Loucy (cell line): ENCODE results near the gene PLA2G15.

Experiments
- H2AFZ ChIP-seq: fragments of 200-600 bp; sonication (generic); 2 replicates; pipeline ENCODE4 v1.6.0; 2016; ENCODE audit warnings: antibody characterized with exemption, mild to moderate bottlenecking, low read length, moderate library complexity
- H3F3A ChIP-seq: fragments of 200-600 bp; 2 replicates; pipeline ENCODE4 v1.6.0; 2016; ENCODE audit warnings: antibody characterized with exemption, low read depth, mild to moderate bottlenecking
- H3K27me3 ChIP-seq: fragments of 200-600 bp; sonication (generic); 2 replicates; pipeline ENCODE4 v1.6.1; 2014; ENCODE audit warnings: low read length, mild to moderate bottlenecking; ENCODE audit not compliant: insufficient read depth, poor library complexity, severe bottlenecking
- H3K36me3 ChIP-seq: fragments of 200-600 bp; sonication (generic); 2 replicates; pipeline ENCODE4 v1.6.1; 2016; ENCODE audit warnings: low read length; ENCODE audit not compliant: insufficient read depth
- H3K4me1 ChIP-seq: fragments of 200-600 bp; sonication (generic); 2 replicates; pipeline ENCODE4 v1.5.1; 2014; ENCODE audit warnings: low read length, mild to moderate bottlenecking; ENCODE audit not compliant: insufficient read depth, poor library complexity, severe bottlenecking
- H3K4me2 ChIP-seq: fragments of 200-600 bp; sonication (generic); 2 replicates; pipeline ENCODE4 v1.6.0; 2014; ENCODE audit warnings: antibody characterized with exemption, low read length, low read depth, mild to moderate bottlenecking; ENCODE audit not compliant: poor library complexity, severe bottlenecking
- H3K4me3 ChIP-seq: fragments of 200-600 bp; sonication (generic); 2 replicates; pipeline ENCODE4 v1.5.1; 2014; ENCODE audit warnings: low read length, mild to moderate bottlenecking, mixed read lengths; ENCODE audit not compliant: poor library complexity, severe bottlenecking
- H3K79me2 ChIP-seq: fragments of 200-600 bp; sonication (generic); 2 replicates; pipeline ENCODE4 v1.6.1; 2014; ENCODE audit warnings: low read length; ENCODE audit not compliant: insufficient read depth
- H3K9ac ChIP-seq: fragments of 200-600 bp; sonication (generic); 2 replicates; pipeline ENCODE4 v1.6.0; 2014; ENCODE audit warnings: mild to moderate bottlenecking, low read depth, low read length, moderate library complexity; ENCODE audit not compliant: poor library complexity, severe bottlenecking
- H3K9me2 ChIP-seq: fragments of 200-600 bp; sonication (generic); replicated peaks from 2 replicates; pipeline ENCODE4 v1.6.1; 2016; ENCODE audit warnings: low read depth, low read length, mixed read lengths
- H3K9me3 ChIP-seq: fragments of 200-600 bp; sonication (generic); 2 replicates; pipeline ENCODE4 v1.6.1; 2014; ENCODE audit warnings: mild to moderate bottlenecking, antibody characterized with exemption, low read length, low read depth; ENCODE audit not compliant: insufficient read depth
- H4K20me1 ChIP-seq: fragments of 200-600 bp; sonication (generic); 2 replicates; pipeline ENCODE4 v1.6.0; 2014; ENCODE audit warnings: antibody characterized with exemption, low read length, mild to moderate bottlenecking; ENCODE audit not compliant: insufficient read depth, poor library complexity, severe bottlenecking
- EZH2phosphoT487 ChIP-seq: fragments of 200-600 bp; IDR thresholded peaks from 2 replicates; pipeline ENCODE4 v1.6.1; 2018; ENCODE audit warnings: antibody characterized with exemption, mild to moderate bottlenecking, moderate library complexity, borderline replicate concordance
- TF ChIP-seq, protein P1 (sequence below): fragments of 200-600 bp; sonication (generic); conservative IDR thresholded peaks from 2 replicates; pipeline ENCODE4 v1.5.1; 2014; ENCODE audit warnings: mild to moderate bottlenecking, antibody characterized with exemption, low read length

Gene PLA2G15

DNA sequence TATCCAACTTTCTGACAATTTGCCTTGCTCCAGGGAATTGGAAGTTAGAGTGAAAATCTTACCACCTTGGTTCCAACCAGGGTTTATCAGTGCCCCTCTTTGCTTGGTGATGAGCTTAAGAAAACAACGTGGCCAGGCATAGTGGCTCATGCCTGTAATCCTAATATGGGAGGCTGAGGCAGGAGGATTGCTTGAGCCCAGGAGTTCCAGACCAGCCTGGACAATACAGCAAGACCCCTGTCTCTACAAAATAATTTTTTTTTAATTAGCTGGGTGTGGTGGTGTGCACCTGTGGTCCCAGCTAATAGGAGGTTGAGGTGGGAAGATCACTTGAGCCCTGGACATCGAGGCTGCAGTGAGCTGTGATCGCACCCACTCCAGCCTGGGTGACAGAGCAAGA is 40.5 kb downstream of the PLA2G15 start:
- peaks cover 19% of the 10 kb centered on the region for H3F3A ChIP-seq
- peaks cover 55% of the 10 kb centered on the region for H3K79me2 ChIP-seq
- H3K9me2 ChIP-seq: no peaks in the 10 kb centered on the region
- peak overlapping the region; percentile 74 for H3K4me3 ChIP-seq
- H3K27me3 ChIP-seq: no peaks in the 10 kb centered on the region
- peak overlapping the region; percentile 82 for H3K9ac ChIP-seq
- peak overlapping the region; percentile 98 for H3K4me2 ChIP-seq
- H3K4me1 ChIP-seq: peaks cover 75% of the 10 kb centered on the region
- no peak for TF ChIP-seq EZH2phosphoT487
- TF ChIP-seq, protein P1, sequence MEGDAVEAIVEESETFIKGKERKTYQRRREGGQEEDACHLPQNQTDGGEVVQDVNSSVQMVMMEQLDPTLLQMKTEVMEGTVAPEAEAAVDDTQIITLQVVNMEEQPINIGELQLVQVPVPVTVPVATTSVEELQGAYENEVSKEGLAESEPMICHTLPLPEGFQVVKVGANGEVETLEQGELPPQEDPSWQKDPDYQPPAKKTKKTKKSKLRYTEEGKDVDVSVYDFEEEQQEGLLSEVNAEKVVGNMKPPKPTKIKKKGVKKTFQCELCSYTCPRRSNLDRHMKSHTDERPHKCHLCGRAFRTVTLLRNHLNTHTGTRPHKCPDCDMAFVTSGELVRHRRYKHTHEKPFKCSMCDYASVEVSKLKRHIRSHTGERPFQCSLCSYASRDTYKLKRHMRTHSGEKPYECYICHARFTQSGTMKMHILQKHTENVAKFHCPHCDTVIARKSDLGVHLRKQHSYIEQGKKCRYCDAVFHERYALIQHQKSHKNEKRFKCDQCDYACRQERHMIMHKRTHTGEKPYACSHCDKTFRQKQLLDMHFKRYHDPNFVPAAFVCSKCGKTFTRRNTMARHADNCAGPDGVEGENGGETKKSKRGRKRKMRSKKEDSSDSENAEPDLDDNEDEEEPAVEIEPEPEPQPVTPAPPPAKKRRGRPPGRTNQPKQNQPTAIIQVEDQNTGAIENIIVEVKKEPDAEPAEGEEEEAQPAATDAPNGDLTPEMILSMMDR: no peak
- H3K9me3 ChIP-seq: no peaks in the 10 kb centered on the region
- H4K20me1 ChIP-seq: peaks cover 7% of the 10 kb centered on the region
- peaks cover 10% of the 10 kb centered on the region; the same call in 1 of the 2 replicates for H3K36me3 ChIP-seq
- no peak overlapping the region for H2AFZ ChIP-seq

DNA sequence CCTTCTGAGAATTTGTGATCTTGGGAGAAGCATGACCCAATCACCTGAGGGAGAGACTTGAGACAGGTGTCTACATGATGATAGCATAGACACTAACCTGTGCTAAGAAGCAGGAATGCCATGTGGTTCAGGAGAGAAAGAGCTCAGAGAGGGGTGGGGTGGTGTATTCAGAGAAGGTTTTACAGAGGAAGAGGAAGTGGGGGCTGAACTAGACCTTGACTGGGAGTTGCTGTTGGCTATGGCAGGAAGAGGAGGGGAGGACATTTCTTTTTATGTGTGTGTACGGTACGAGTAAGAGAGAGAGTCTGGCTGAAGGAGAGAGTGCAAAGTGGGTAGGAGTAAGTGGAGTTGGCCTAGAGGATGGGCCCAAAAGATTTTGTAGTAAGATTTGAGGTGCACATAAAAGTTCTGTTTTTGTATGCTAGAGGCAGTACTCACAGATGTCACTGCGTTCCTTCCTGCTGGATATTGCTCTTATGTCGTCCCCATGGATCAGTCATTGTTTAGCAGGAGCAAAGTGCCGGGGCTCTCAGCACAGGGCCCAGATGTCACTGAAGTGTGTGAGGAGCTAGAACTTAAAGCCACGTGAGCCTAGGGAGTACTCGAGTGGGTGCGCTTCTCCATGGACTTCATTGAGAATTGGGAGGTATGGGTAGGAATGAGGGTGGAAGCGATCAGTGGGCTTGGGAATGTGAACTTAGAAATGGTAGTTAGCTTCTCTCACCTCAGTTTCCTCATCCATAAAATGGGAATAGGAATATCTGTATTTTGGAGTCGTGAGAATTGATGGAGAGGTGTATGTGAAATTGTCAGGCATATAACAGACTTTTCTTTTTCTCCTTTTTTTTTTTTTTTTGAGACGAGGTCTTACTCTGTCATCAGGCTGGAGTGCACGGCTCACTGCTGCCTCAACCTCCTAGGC is 41.2 kb downstream of the PLA2G15 start:
- no peaks in the 10 kb centered on the region for H3K27me3 ChIP-seq
- peaks cover 19% of the 10 kb centered on the region for H3F3A ChIP-seq
- H3K4me1 ChIP-seq: peaks cover 78% of the 10 kb centered on the region
- peaks cover 17% of the 10 kb centered on the region; the same call in 1 of the 2 replicates for H3K36me3 ChIP-seq
- no peak for TF ChIP-seq EZH2phosphoT487
- TF ChIP-seq, protein P1: no peak
- peaks cover 56% of the 10 kb centered on the region for H3K79me2 ChIP-seq
- H3K4me3 ChIP-seq: peak overlapping the region; percentile 74
- H2AFZ ChIP-seq: no peak overlapping the region
- H3K9ac ChIP-seq: peak overlapping the region; percentile 82
- peaks cover 7% of the 10 kb centered on the region for H4K20me1 ChIP-seq
- peak overlapping the region; percentile 98 for H3K4me2 ChIP-seq
- H3K9me3 ChIP-seq: no peaks in the 10 kb centered on the region
- no peaks in the 10 kb centered on the region for H3K9me2 ChIP-seq

DNA sequence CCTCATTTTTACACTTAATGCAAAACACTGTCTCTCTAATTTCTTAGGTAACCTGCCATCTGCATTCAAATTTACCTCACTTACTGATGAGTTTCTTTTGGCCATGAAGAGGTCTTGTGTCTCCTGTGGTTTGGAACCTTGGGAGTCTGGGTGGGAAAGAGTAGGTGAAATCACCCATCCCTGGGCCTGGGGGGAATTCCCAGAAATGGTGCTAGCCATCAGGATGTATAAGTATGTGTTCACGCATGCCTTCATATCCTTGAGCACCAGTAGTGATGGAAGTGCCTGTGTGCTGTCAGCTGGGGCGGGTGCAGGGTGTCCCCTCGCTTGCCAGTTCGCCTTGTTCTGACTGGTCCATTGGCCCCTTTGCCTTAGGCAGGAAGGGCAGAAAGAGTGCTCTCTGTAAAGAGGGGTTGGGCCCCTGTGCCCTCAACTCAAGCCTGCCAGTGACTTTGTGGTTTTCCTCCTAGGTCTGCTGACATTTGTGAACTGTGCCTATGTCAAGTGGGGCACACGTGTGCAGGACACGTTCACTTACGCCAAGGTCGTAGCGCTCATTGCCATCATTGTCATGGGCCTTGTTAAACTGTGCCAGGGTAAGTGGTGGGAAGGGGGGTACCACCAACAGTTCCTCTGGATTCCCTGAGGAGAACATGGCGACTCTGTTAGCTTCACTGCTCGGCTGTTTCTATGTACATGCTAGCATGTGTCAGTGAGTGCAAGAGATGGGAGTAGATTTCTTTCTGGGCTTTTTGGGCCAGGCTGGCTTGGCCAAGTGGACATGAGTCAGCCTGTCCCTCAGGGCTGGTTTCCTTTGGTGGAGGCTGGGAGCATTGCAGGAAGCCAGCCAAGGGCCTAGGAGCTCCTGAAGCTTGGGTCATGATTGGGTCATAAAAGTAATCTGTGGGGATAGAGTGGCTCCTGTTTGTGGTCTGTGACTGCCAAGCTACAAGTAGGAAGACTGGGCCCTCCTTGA is 42.4 kb downstream of the PLA2G15 start:
- Histone ChIP-seq H3K9ac (peak overlapping the region; percentile 82), H3K9me2 (no peaks in the 10 kb centered on the region), H3K4me3 (peak overlapping the region; percentile 74), H3K4me1 (peaks cover 76% of the 10 kb centered on the region), H3K79me2 (peaks cover 61% of the 10 kb centered on the region), H3K36me3 (peaks cover 27% of the 10 kb centered on the region; the same call in 1 of the 2 replicates), H3K9me3 (no peaks in the 10 kb centered on the region), H3K4me2 (peak overlapping the region; percentile 98), H3F3A (peaks cover 19% of the 10 kb centered on the region), H3K27me3 (no peaks in the 10 kb centered on the region), H2AFZ (no peak overlapping the region), H4K20me1 (peaks cover 7% of the 10 kb centered on the region)
- no peak for TF ChIP-seq EZH2phosphoT487
- TF ChIP-seq, protein P1: no peak
